ENCODE results near the gene TCF7L1.

TCF7L1 gene

DNA sequence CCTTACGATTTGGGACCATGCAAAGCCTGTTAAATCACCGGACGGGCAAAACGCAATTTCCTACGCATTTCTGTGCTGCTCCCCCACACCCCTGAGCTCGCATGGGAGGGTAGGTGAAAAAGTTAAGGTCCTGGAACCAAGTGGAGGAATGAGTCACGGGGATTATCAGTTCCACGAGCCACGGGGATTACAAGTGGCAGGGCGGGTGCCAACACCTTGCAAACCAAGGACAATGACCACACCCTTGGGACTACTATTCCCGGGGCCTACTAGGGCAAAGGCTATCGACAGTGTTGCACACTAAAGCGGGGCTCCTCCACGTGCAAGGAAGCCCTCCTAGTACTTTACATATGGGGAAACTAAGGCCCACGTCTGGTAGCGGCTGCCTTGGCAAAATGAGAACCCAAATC is 220.7 kb downstream of the TCF7L1 start:
- TF ChIP-seq CTCF (IDR thresholded peaks at IDR 0.05; ENCODE audit: low read depth, low read length), result no peak
- no peak for DNase-seq (ENCODE audit: extremely low read depth, low read depth)

DNA sequence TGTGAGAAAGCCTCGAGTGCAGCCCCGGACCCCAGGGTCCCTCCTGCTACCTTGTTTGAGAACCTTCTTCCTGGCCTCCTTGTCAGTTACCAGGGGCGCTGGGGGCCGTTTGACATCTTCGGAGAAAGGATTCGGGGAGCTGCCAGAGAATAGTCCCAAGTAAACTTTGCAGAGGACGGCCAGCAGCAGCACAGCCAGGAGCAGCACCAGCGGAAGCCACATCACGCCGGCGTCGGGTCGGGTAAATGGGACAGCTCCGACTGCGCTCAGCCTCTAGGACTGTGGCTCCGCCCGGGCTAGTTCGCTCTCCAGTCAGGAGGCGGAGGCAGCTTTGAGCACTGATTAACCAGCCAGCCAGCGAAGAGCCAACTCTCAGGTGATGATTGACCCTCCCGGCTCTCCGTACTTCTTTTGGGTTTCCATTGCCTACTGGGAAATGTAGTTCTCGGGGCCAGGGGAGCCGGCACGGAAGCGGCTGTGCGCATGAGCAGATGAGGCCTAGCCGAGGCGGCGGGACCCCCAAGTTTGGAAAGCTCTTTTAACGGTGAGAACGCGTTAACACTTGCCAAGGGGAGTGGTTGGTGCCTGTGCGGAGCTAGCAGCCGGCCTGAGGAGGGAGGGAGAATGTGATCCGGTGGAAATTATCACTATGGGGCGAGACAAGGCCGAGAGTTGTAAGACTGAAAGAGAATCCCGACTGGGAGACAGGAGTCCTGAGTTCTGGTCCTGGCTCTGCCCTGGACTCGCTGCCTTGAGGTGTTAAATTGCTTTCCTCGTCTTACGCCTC is 221.3 kb downstream of the TCF7L1 start, which contains the start of the genes ELMOD3 and RETSAT:
Gene ELMOD3 (plus strand): TSS at position 484 of the 787 bp plus-strand sequence. CDS start 2,430 bp downstream, outside the sequence.
Gene RETSAT (minus strand): TSS at position 243 of the 787 bp plus-strand sequence. CDS start 21 bp downstream, at position 222.
- no peak for TF ChIP-seq CTCF (IDR thresholded peaks at IDR 0.05; ENCODE audit: low read depth, low read length)
- peak; percentile 99 for DNase-seq (ENCODE audit: extremely low read depth, low read depth)

DNA sequence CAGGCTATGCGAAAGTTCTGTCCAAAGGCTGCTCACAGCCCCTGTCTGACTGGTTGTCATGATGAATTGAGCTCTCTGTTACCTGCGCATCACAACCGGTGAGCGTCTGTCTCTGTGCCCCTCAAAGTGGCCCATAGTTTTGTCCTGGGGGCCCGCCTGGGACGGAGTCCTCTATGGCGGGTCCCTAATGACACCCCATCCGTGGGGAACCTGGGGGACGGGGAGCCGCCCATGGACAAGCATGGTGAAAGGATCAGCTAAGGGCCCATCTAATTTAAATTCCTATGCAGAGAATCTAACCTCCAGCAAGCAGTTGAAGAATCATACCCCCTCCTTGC is 221.8 kb downstream of the TCF7L1 start:
- DNase-seq (ENCODE audit: extremely low read depth, low read depth), result no peak
- TF ChIP-seq CTCF (IDR thresholded peaks at IDR 0.05; ENCODE audit: low read depth, low read length), result no peak

DNA sequence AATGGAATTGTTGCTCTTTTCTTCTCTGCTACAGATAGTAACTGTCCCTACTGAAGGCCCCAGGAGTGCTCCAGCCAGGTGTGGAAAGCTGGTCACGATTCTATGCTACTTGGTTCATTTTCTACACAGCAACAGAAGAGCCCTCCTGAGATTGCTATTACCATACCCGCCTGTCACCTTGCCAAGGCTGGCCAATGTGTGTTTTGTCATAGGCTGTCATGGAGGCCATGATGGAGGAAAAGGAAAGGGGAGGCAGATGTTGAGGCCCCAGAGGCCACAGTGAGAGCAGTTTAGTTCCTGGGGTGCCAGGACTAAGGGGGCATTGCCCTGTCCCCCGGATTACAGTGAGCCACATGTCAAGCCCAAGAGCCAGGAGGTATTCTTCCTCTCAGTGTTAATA is 222.3 kb downstream of the TCF7L1 start:
- TF ChIP-seq CTCF (IDR thresholded peaks at IDR 0.05; ENCODE audit: low read depth, low read length), result no peak
- DNase-seq (ENCODE audit: extremely low read depth, low read depth), result no peak

- no peak for TF ChIP-seq CTCF (IDR thresholded peaks at IDR 0.05; ENCODE audit: low read depth, low read length)
- DNase-seq (ENCODE audit: extremely low read depth, low read depth), result no peak
These were observed 223.0 kb downstream of the TCF7L1 start for GRCh38 chr2:85356186-85356585.

GRCh38 chr2:85357736-85358135 is 224.5 kb downstream of the TCF7L1 start:
- DNase-seq (ENCODE audit: extremely low read depth, low read depth), result no peak

More at GRCh38 chr2:85357736-85358135, 224.5 kb downstream of the TCF7L1 start:
- TF ChIP-seq CTCF (IDR thresholded peaks at IDR 0.05; ENCODE audit: low read depth, low read length), result no peak
